SK-N-SH (cell line): Measurements from ENCODE around the gene NTN1. TPM values are rescaled to one million over a fixed set of nuclear protein-coding genes. Genes with fewer than 3 reads are reported as not detected.

Experiments used
- CTCF ChIA-PET: fragments of 300-600, 350-600 bp; formaldehyde crosslinking; extraction: SDS; loops from one replicate; lab custom pipeline; 2021; lab: Yijun Ruan, JAX
- POLR2A ChIA-PET: fragments of 350-600 bp; sonication (Branson Sonifier 250); formaldehyde crosslinking; extraction: SDS; loops from one replicate; lab custom pipeline; 2020; ENCODE audit warnings: antibody characterized with exemption, inconsistent platforms; lab: Yijun Ruan, JAX
- DNase-seq: peaks from one replicate; pipeline ENCODE4 v3.0.0; 2012
- H2AFZ ChIP-seq: fragments of 200-600 bp; sonication (generic); 2 replicates; pipeline ENCODE4 v1.8.1; 2016; ENCODE audit warnings: antibody characterized with exemption, mild to moderate bottlenecking, low read depth
- H3F3A ChIP-seq: fragments of 200-600 bp; sonication (generic); replicated peaks from 2 replicates; pipeline ENCODE3; 2016; ENCODE audit warnings: antibody characterized with exemption, mild to moderate bottlenecking; ENCODE audit not compliant: insufficient read depth
- H3K27ac ChIP-seq, 2 experiments: fragments of 200-500 bp in 1 of 2; fragments of 200-600 bp in 1 of 2; sonication (Bioruptor generic) in 1 of 2; sonication (generic), shearing (Covaris generic) in 1 of 2; 2 replicates each; pipeline versions ENCODE4 v1.5.1 to v1.6.1; 2014 to 2016; ENCODE audit warnings: low read depth in 2 of 2, inconsistent platforms in 1 of 2, low read length in 1 of 2, mild to moderate bottlenecking in 1 of 2, mixed read lengths in 1 of 2
- H3K27me3 ChIP-seq: fragments of 200-600 bp; sonication (generic), shearing (Covaris generic); 2 replicates; pipeline ENCODE4 v1.6.1; 2016; ENCODE audit warnings: mixed run types; ENCODE audit not compliant: insufficient read depth
- H3K36me3 ChIP-seq, 2 experiments: fragments of 200-500 bp in 1 of 2; fragments of 200-600 bp in 1 of 2; sonication (Bioruptor generic) in 1 of 2; sonication (generic) in 1 of 2; replicated peaks in 1 of 2; 2 replicates each; pipeline versions ENCODE3 to v1.5.1; 2014 to 2016; ENCODE audit warnings: low read length in 1 of 2, mild to moderate bottlenecking in 1 of 2; ENCODE audit not compliant: insufficient read depth in 2 of 2, control insufficient read depth in 1 of 2
- H3K4me1 ChIP-seq, 2 experiments: fragments of 200-500 bp in 1 of 2; fragments of 200-600 bp in 1 of 2; sonication (Bioruptor generic) in 1 of 2; sonication (generic), shearing (Covaris generic) in 1 of 2; 2 replicates each; pipeline versions ENCODE4 v1.5.1 to v1.6.1; 2014 to 2016; ENCODE audit warnings: low read depth in 1 of 2, low read length in 1 of 2, mixed run types in 1 of 2; ENCODE audit not compliant: insufficient read depth in 2 of 2, control insufficient read depth in 1 of 2
- H3K4me2 ChIP-seq: fragments of 200-600 bp; sonication (generic), shearing (Covaris generic); 2 replicates; pipeline ENCODE4 v1.6.1; 2017; ENCODE audit warnings: mixed run types
- H3K4me3 ChIP-seq, 2 experiments: fragments of 200-500 bp in 1 of 2; fragments of 200-600 bp in 1 of 2; sonication (Bioruptor generic) in 1 of 2; sonication (generic), shearing (Covaris generic) in 1 of 2; 2 replicates each; pipeline versions ENCODE4 v1.5.1 to v1.8.1; 2014 to 2016; ENCODE audit warnings: low read depth in 2 of 2, inconsistent platforms in 1 of 2, low read length in 1 of 2, mild to moderate bottlenecking in 1 of 2, mixed read lengths in 1 of 2, moderate library complexity in 1 of 2
- H3K79me2 ChIP-seq: fragments of 200-600 bp; sonication (generic); 2 replicates; pipeline ENCODE4 v1.8.1; 2017; ENCODE audit warnings: mild to moderate bottlenecking; ENCODE audit not compliant: insufficient read depth
- H3K9ac ChIP-seq: fragments of 200-600 bp; sonication (generic); 2 replicates; pipeline ENCODE4 v1.6.1; 2017; ENCODE audit warnings: mixed run types
- H3K9me2 ChIP-seq: fragments of 200-600 bp; sonication (generic); 2 replicates; pipeline ENCODE4 v1.6.1; 2017; ENCODE audit warnings: mixed run types
- H3K9me3 ChIP-seq: fragments of 200-600 bp; sonication (generic); 2 replicates; pipeline ENCODE4 v1.6.1; 2017; ENCODE audit warnings: mixed run types, mild to moderate bottlenecking, moderate library complexity
- H4K20me1 ChIP-seq: fragments of 200-600 bp; sonication (generic); 2 replicates; pipeline ENCODE4 v1.6.1; 2017; ENCODE audit warnings: mild to moderate bottlenecking, mixed run types; ENCODE audit not compliant: insufficient read depth
- CHD2 ChIP-seq: fragments of 150-350 bp; IDR thresholded peaks from 2 replicates; pipeline ENCODE4 v1.6.1; 2018; ENCODE audit warnings: low read length; ENCODE audit not compliant: partially characterized antibody
- CTCF ChIP-seq: fragments of 200-600 bp; sonication (generic); IDR thresholded peaks from 2 replicates; pipeline ENCODE4 v1.6.1; 2017; ENCODE audit warnings: antibody characterized with exemption, mild to moderate bottlenecking, moderate library complexity
- EP300 ChIP-seq, 2 experiments: IDR thresholded peaks; 2 replicates each; pipeline versions ENCODE4 v1.4.0 to v1.6.1; 2012; ENCODE audit warnings: borderline replicate concordance in 1 of 2, low read depth in 1 of 2, low read length in 1 of 2
- EZH2phosphoT487 ChIP-seq: fragments of 200-600 bp; sonication (generic); IDR thresholded peaks from 2 replicates; pipeline ENCODE4 v1.6.1; 2017; ENCODE audit warnings: low read depth, mixed run types, mild to moderate bottlenecking, antibody characterized with exemption, moderate library complexity, borderline replicate concordance
- FOXM1 ChIP-seq: IDR thresholded peaks from 2 replicates; pipeline ENCODE4 v1.4.0; 2012; ENCODE audit warnings: low read depth, mild to moderate bottlenecking
- GATA2 ChIP-seq: sonication (generic); formaldehyde crosslinking; IDR thresholded peaks from 2 replicates; pipeline ENCODE4 v1.5.0; 2020; ENCODE audit warnings: mild to moderate bottlenecking, missing genetic modification reagents
- JUND ChIP-seq: IDR thresholded peaks from 2 replicates; pipeline ENCODE4 v1.4.0; 2012
- MEF2A ChIP-seq: IDR thresholded peaks from 2 replicates; pipeline ENCODE4 v1.4.0; 2012; ENCODE audit warnings: low read depth, borderline replicate concordance
- MXI1 ChIP-seq: IDR thresholded peaks from 2 replicates; pipeline ENCODE4 v1.6.1; 2012; ENCODE audit warnings: mild to moderate bottlenecking, low read depth, low read length, improper control_type of control experiment
- NRF1 ChIP-seq: IDR thresholded peaks from 2 replicates; pipeline ENCODE4 v1.6.1; 2012; ENCODE audit warnings: low read depth, mild to moderate bottlenecking, low read length
- POLR2AphosphoS5 ChIP-seq: IDR thresholded peaks from 2 replicates; pipeline ENCODE4 v1.6.1; 2012; ENCODE audit warnings: low read depth, low read length
- RAD21 ChIP-seq: IDR thresholded peaks from 2 replicates; pipeline ENCODE4 v1.6.1; 2012; ENCODE audit warnings: mild to moderate bottlenecking, low read length
- RCOR1 ChIP-seq: fragments of 150-350 bp; IDR thresholded peaks from 2 replicates; pipeline ENCODE4 v1.6.1; 2017; ENCODE audit warnings: antibody characterized with exemption, low read length
- REST ChIP-seq: IDR thresholded peaks from 2 replicates; pipeline ENCODE4 v1.6.1; 2012; ENCODE audit warnings: mild to moderate bottlenecking, low read depth, low read length, moderate library complexity
- SMC3 ChIP-seq: IDR thresholded peaks from 2 replicates; pipeline ENCODE4 v1.6.1; 2012; ENCODE audit warnings: low read depth, low read length, improper control_type of control experiment
- USF2 ChIP-seq: fragments of 150-350 bp; IDR thresholded peaks from 2 replicates; pipeline ENCODE4 v1.6.1; 2017; ENCODE audit warnings: antibody characterized with exemption, low read length, low read depth, borderline replicate concordance
- YY1 ChIP-seq: IDR thresholded peaks from 2 replicates; pipeline ENCODE4 v1.4.0; 2012; ENCODE audit warnings: low read depth, mild to moderate bottlenecking
- WGBS: methylation state at CpG from one replicate; pipeline ENCODE4 v1.1.6; 2017; ENCODE audit warnings: low lambda C conversion rate; 5-methylcytosine and 5-hydroxymethylcytosine counted together
- polyA plus RNA-seq, 3 experiments: library from polyadenylated mRNA; depleted of rRNA; stranded (reverse); fragments of >200 nt; gene quantifications; 2 replicates each; pipeline ENCODE4 v1.2.3, GENCODE V29; 2012
- TF ChIP-seq, protein P1 (sequence below): IDR thresholded peaks from 2 replicates; pipeline ENCODE4 v1.4.0; 2012; ENCODE audit warnings: low read depth

The NTN1 gene
- polyA plus RNA-seq, 1 of the 3 experiments (the other 2 are of a cell fraction), result 0.05 TPM

- H3K4me2 ChIP-seq, result no peak overlapping the region
- H3K27ac ChIP-seq, result no peak overlapping the region
- CTCF ChIA-PET, result no interaction called here
- H4K20me1 ChIP-seq, result no peaks in the 10 kb centered on the region
- POLR2A ChIA-PET, result no interaction called here
- H3K4me3 ChIP-seq, result no peak overlapping the region
- WGBS, result 15% methylated on average over 10 of the region's 15 CpGs
- H2AFZ ChIP-seq, result no peak overlapping the region
- peaks cover 25% of the 10 kb centered on the region for H3K27me3 ChIP-seq
- no peaks in the 10 kb centered on the region for H3K4me1 ChIP-seq
- no peak for DNase-seq
- no peaks in the 10 kb centered on the region for H3K36me3 ChIP-seq
- no peaks in the 10 kb centered on the region for H3K79me2 ChIP-seq
- no peak overlapping the region for H3K9ac ChIP-seq
- H3K9me3 ChIP-seq, result no peaks in the 10 kb centered on the region
- no peaks in the 10 kb centered on the region for H3F3A ChIP-seq
- no peak for TF ChIP-seq CHD2
- no peak for TF ChIP-seq NRF1
- no peak for TF ChIP-seq RCOR1
- no peak for TF ChIP-seq EZH2phosphoT487
- TF ChIP-seq POLR2AphosphoS5, result no peak
- TF ChIP-seq MEF2A, result no peak
- TF ChIP-seq USF2, result no peak
- no peak for TF ChIP-seq CTCF
- TF ChIP-seq EP300 (IDR thresholded peaks at IDR 0.05; ENCODE audit: borderline replicate concordance in 1 of 2, low read depth in 1 of 2, low read length in 1 of 2), result no peak
- TF ChIP-seq FOXM1, result no peak
- no peak for TF ChIP-seq RAD21
- TF ChIP-seq, protein P1, sequence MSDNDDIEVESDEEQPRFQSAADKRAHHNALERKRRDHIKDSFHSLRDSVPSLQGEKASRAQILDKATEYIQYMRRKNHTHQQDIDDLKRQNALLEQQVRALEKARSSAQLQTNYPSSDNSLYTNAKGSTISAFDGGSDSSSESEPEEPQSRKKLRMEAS, result no peak
- no peak for TF ChIP-seq SMC3
- no peak for TF ChIP-seq JUND
- no peak for TF ChIP-seq MXI1
- TF ChIP-seq GATA2, result no peak
- TF ChIP-seq YY1, result no peak
- TF ChIP-seq REST, result no peak
- no peaks in the 10 kb centered on the region for H3K9me2 ChIP-seq
These were observed 19.1 kb upstream of the NTN1 start for GRCh38 chr17:9002227-9002605.
